Measurements from ENCODE around the gene OR2S2.

OR2S2 gene

GRCh38 chr9:35974800-35975199 is 16.8 kb upstream of the OR2S2 start:
- no peaks in the 10 kb centered on the region for H3K27me3 ChIP-seq (ENCODE audit: low read depth, low read length)
- TF ChIP-seq EZH2phosphoT487 (IDR thresholded peaks at IDR 0.05; ENCODE audit: low read depth) (no peak), CTCF (IDR thresholded peaks at IDR 0.05; ENCODE audit: low read depth, low read length) (no peak)

GRCh38 chr9:35972093-35972492 is 14.1 kb upstream of the OR2S2 start:
- H3K36me3 ChIP-seq (replicated peaks; ENCODE audit: low read depth, low read length): no peaks in the 10 kb centered on the region
- H3K4me3 ChIP-seq (ENCODE audit: low read length): no peak overlapping the region
- H3K4me2 ChIP-seq (ENCODE audit: low read length): no peak overlapping the region
- H3K27ac ChIP-seq (ENCODE audit: low read length): no peak overlapping the region
- peaks cover 9% of the 10 kb centered on the region for H3K4me1 ChIP-seq (ENCODE audit: low read length)
- no peak overlapping the region for H3K9ac ChIP-seq (ENCODE audit: low read length)
- peaks cover 6% of the 10 kb centered on the region; the same call in 1 of the 2 replicates for H3K9me3 ChIP-seq (ENCODE audit: insufficient read depth, low read length)
- H4K20me1 ChIP-seq (ENCODE audit: insufficient read depth, low read length): no peaks in the 10 kb centered on the region
- no peaks in the 10 kb centered on the region for H3K79me2 ChIP-seq (ENCODE audit: low read length)
- H3K27me3 ChIP-seq (ENCODE audit: low read depth, low read length): peaks cover 16% of the 10 kb centered on the region
- no peak for TF ChIP-seq CTCF (IDR thresholded peaks at IDR 0.05; ENCODE audit: low read depth, low read length)
- H2AFZ ChIP-seq (ENCODE audit: low read depth, low read length): no peak overlapping the region

More at GRCh38 chr9:35974800-35975199, 16.8 kb upstream of the OR2S2 start:
- H2AFZ ChIP-seq (ENCODE audit: low read depth, low read length): no peak overlapping the region
- no peaks in the 10 kb centered on the region for H4K20me1 ChIP-seq (ENCODE audit: insufficient read depth, low read length)
- no peak overlapping the region for H3K4me2 ChIP-seq (ENCODE audit: low read length)
- H3K4me1 ChIP-seq (ENCODE audit: low read length): peaks cover 15% of the 10 kb centered on the region
- no peak overlapping the region for H3K4me3 ChIP-seq (ENCODE audit: low read length)
- H3K9ac ChIP-seq (ENCODE audit: low read length): no peak overlapping the region
- no peaks in the 10 kb centered on the region for H3K79me2 ChIP-seq (ENCODE audit: low read length)
- peaks cover 6% of the 10 kb centered on the region; the same call in 1 of the 2 replicates for H3K9me3 ChIP-seq (ENCODE audit: insufficient read depth, low read length)
- no peaks in the 10 kb centered on the region for H3K36me3 ChIP-seq (replicated peaks; ENCODE audit: low read depth, low read length)
- no peak overlapping the region for H3K27ac ChIP-seq (ENCODE audit: low read length)

- Histone ChIP-seq H2AFZ (ENCODE audit: low read depth, low read length) (no peak overlapping the region), H3K9me3 (ENCODE audit: insufficient read depth, low read length) (no peaks in the 10 kb centered on the region), H3K79me2 (ENCODE audit: low read length) (no peaks in the 10 kb centered on the region), H3K27me3 (ENCODE audit: low read depth, low read length) (peaks cover 35% of the 10 kb centered on the region), H3K36me3 (replicated peaks; ENCODE audit: low read depth, low read length) (no peaks in the 10 kb centered on the region), H3K4me2 (ENCODE audit: low read length) (no peak overlapping the region), H3K9ac (ENCODE audit: low read length) (no peak overlapping the region), H3K27ac (ENCODE audit: low read length) (no peak overlapping the region), H3K4me3 (ENCODE audit: low read length) (no peak overlapping the region), H3K4me1 (ENCODE audit: low read length) (no peaks in the 10 kb centered on the region), H4K20me1 (ENCODE audit: insufficient read depth, low read length) (no peaks in the 10 kb centered on the region)
- TF ChIP-seq EZH2phosphoT487 (IDR thresholded peaks at IDR 0.05; ENCODE audit: low read depth): no peak
- TF ChIP-seq CTCF (IDR thresholded peaks at IDR 0.05; ENCODE audit: low read depth, low read length): no peak
Observed at GRCh38 chr9:35967042-35967441, 9.1 kb upstream of the OR2S2 start.

GRCh38 chr9:35966433-35966832 is 8.5 kb upstream of the OR2S2 start:
- Histone ChIP-seq H3K4me1 (ENCODE audit: low read length) (no peaks in the 10 kb centered on the region), H3K79me2 (ENCODE audit: low read length) (no peaks in the 10 kb centered on the region), H2AFZ (ENCODE audit: low read depth, low read length) (no peak overlapping the region), H3K4me2 (ENCODE audit: low read length) (no peak overlapping the region), H3K4me3 (ENCODE audit: low read length) (no peak overlapping the region), H4K20me1 (ENCODE audit: insufficient read depth, low read length) (no peaks in the 10 kb centered on the region), H3K9me3 (ENCODE audit: insufficient read depth, low read length) (no peaks in the 10 kb centered on the region), H3K27ac (ENCODE audit: low read length) (no peak overlapping the region), H3K27me3 (ENCODE audit: low read depth, low read length) (peaks cover 35% of the 10 kb centered on the region), H3K9ac (ENCODE audit: low read length) (no peak overlapping the region), H3K36me3 (replicated peaks; ENCODE audit: low read depth, low read length) (no peaks in the 10 kb centered on the region)
- TF ChIP-seq EZH2phosphoT487 (IDR thresholded peaks at IDR 0.05; ENCODE audit: low read depth): no peak
- TF ChIP-seq CTCF (IDR thresholded peaks at IDR 0.05; ENCODE audit: low read depth, low read length): no peak
